Progenitor cell of endocrine pancreas (in vitro differentiated cells): ENCODE results near the gene ADAM19. TPM values are rescaled to one million over a fixed set of nuclear protein-coding genes. Genes with fewer than 3 reads are reported as not detected.
"Not testable (repeated sequence)": the region's sequence is repeated elsewhere in the genome, so short reads cannot be mapped to it uniquely, and the experiment has no call there.

ENCODE experiments used
- DNase-seq: peaks from one replicate; pipeline ENCODE4 v3.0.0; 2021; ENCODE audit warnings: low spot score; ENCODE audit not compliant: unreplicated experiment
- H3K27ac Mint-ChIP-seq: 2 replicates; pipeline ENCODE4 v1.8.0; 2021; ENCODE audit warnings: mild to moderate bottlenecking, moderate library complexity, mixed read lengths
- H3K27me3 Mint-ChIP-seq: 2 replicates; pipeline ENCODE4 v1.8.0; 2021; ENCODE audit warnings: mixed read lengths
- H3K36me3 Mint-ChIP-seq: 2 replicates; pipeline ENCODE4 v1.8.0; 2022; ENCODE audit warnings: mixed read lengths; ENCODE audit not compliant: insufficient read depth
- H3K4me1 Mint-ChIP-seq: 2 replicates; pipeline ENCODE4 v1.8.0; 2021; ENCODE audit warnings: low read depth, mixed read lengths
- H3K4me3 Mint-ChIP-seq: 2 replicates; pipeline ENCODE4 v1.8.0; 2021; ENCODE audit warnings: low read depth, mild to moderate bottlenecking, moderate library complexity, mixed read lengths
- H3K9me3 Mint-ChIP-seq: 2 replicates; pipeline ENCODE4 v1.8.0; 2021; ENCODE audit warnings: low read depth, mixed read lengths
- total RNA-seq: library from RNA; stranded (reverse); gene quantifications from 2 replicates; pipeline ENCODE4 v1.2.1, GENCODE V29; 2021
- TF ChIP-seq, protein P1 (sequence below): fragments of 200-600 bp; sonication (generic); IDR thresholded peaks from one replicate; pipeline ENCODE4 v1.5.0; 2021; ENCODE audit warnings: antibody characterized with exemption, mild to moderate bottlenecking; ENCODE audit not compliant: unreplicated experiment

The ADAM19 gene
- total RNA-seq, 1 donor from 2014 or later: 13.4 TPM

DNA sequence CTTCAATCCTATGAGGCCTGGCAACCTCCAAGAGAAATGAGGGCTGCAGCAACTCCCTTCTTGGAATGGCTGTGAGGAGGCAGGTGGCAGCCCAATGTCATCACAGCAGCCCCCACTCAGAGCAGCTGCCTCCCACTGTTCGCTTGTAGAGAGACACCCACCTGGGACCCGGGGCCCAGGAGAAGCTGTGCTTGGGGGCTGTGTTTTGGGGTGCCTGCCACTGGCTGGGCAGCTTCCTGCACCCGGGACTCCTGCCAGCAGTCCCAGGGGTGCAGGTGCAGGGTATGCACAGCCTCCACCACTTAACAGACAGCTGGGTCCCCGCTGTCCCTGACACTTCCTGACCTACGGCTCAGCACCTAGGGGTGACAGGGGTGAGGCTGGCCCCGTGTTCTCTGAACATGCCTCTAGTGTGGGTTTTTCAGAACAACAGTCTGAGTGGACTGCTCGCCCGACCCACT is 89.3 kb downstream of the ADAM19 start:
- Mint-ChIP-seq H3K4me1 (no peaks in the 10 kb centered on the region), H3K36me3 (peaks cover 6% of the 10 kb centered on the region), H3K27ac (no peak overlapping the region), H3K4me3 (no peak overlapping the region), H3K27me3 (no peaks in the 10 kb centered on the region), H3K9me3 (no peaks in the 10 kb centered on the region)
- TF ChIP-seq, protein P1, sequence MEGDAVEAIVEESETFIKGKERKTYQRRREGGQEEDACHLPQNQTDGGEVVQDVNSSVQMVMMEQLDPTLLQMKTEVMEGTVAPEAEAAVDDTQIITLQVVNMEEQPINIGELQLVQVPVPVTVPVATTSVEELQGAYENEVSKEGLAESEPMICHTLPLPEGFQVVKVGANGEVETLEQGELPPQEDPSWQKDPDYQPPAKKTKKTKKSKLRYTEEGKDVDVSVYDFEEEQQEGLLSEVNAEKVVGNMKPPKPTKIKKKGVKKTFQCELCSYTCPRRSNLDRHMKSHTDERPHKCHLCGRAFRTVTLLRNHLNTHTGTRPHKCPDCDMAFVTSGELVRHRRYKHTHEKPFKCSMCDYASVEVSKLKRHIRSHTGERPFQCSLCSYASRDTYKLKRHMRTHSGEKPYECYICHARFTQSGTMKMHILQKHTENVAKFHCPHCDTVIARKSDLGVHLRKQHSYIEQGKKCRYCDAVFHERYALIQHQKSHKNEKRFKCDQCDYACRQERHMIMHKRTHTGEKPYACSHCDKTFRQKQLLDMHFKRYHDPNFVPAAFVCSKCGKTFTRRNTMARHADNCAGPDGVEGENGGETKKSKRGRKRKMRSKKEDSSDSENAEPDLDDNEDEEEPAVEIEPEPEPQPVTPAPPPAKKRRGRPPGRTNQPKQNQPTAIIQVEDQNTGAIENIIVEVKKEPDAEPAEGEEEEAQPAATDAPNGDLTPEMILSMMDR: no peak
- DNase-seq: no peak

DNA sequence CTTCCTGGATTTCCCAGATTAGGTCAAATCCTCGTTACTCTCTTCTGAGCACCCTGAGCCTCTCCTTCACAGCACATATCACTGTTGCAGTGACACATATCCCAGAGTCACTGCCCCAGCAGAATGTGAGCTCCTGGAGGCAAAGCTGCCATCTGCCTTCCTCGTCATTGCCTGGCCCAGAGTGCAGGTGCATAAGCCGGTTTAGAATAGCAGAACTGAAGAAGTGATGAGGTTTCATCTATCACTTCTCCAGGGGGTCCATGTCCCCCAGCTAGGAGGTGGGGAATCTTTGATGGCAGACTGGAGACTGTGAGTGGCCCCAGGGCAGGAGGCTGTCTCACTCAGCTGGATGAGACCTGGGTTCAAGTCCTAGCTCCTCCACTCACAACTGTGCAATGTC is 89.8 kb downstream of the ADAM19 start:
- peaks cover 6% of the 10 kb centered on the region for H3K36me3 Mint-ChIP-seq
- no peaks in the 10 kb centered on the region for H3K4me1 Mint-ChIP-seq

DNA sequence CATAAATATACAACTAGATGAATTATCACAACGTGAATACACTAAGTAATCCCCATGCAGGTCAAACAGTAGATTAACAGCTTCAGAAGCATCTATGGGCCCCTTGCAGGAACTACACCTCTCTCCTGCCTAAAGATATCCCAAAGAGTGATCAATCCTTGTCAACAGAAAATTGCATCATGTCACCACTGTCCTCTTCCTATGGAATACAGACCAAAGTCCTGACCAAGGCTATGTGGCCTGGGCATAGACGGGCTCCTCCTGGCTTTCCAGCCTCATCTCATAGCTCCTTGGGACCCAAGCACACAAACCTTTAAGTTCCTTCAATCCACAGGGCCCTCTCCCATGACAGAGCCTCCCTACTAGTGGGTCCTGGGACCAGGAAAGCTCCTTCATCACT is 90.2 kb downstream of the ADAM19 start:
- Mint-ChIP-seq H3K27ac (no peak overlapping the region), H3K4me1 (no peaks in the 10 kb centered on the region), H3K27me3 (no peaks in the 10 kb centered on the region), H3K4me3 (no peak overlapping the region), H3K9me3 (no peaks in the 10 kb centered on the region), H3K36me3 (peaks cover 6% of the 10 kb centered on the region)
- DNase-seq: no peak
- TF ChIP-seq, protein P1: no peak

More for the DNA sequence above, 89.8 kb downstream of the ADAM19 start:
- Mint-ChIP-seq H3K27ac (no peak overlapping the region), H3K9me3 (no peaks in the 10 kb centered on the region), H3K27me3 (no peaks in the 10 kb centered on the region), H3K4me3 (no peak overlapping the region)
- TF ChIP-seq, protein P1: no peak
- DNase-seq: no peak

DNA sequence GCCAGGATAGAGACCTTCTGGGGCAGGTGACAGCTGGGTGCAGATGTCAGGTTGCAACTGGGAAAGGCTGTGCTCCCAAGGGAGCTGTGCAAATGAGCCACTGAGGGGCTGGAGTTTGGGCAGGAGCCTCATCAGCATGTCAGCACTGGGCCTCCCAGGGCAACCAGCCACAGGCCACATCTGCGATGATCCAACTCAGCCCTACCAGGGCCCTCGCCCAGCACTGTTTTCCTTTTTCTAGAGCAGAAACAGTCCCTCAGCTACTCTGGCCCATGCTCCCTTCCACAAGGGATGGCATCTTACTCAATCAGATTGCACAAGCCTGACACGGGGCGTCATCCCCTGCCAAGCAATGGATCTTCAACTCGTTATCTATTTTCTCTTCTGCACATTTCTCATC is 90.8 kb downstream of the ADAM19 start:
- Mint-ChIP-seq H3K4me1 (no peaks in the 10 kb centered on the region), H3K4me3 (no peak overlapping the region), H3K9me3 (no peaks in the 10 kb centered on the region), H3K27me3 (no peaks in the 10 kb centered on the region), H3K27ac (no peak overlapping the region), H3K36me3 (peaks cover 6% of the 10 kb centered on the region)
- TF ChIP-seq, protein P1: no peak
- no peak for DNase-seq

DNA sequence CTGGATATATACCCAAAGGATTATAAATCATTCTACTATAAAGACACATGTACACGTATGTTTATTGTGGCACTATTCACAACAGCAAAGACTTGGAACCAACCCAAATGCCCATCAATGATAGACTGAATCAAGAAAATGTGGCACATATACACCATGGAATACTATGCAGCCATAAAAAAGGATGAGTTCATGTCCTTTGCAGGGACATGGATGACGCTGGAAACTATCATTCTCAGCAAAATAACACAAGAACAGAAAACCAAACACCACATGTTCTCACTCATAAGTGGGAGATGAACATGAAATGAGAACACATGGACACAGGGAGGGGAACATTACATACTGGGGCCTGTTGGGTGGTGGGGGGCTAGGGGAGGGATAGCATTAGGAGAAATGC is 92.9 kb downstream of the ADAM19 start:
- not testable (repeated sequence) for H3K4me3 Mint-ChIP-seq, H3K36me3 Mint-ChIP-seq, H3K27ac Mint-ChIP-seq, H3K9me3 Mint-ChIP-seq, H3K4me1 Mint-ChIP-seq, H3K27me3 Mint-ChIP-seq, DNase-seq

DNA sequence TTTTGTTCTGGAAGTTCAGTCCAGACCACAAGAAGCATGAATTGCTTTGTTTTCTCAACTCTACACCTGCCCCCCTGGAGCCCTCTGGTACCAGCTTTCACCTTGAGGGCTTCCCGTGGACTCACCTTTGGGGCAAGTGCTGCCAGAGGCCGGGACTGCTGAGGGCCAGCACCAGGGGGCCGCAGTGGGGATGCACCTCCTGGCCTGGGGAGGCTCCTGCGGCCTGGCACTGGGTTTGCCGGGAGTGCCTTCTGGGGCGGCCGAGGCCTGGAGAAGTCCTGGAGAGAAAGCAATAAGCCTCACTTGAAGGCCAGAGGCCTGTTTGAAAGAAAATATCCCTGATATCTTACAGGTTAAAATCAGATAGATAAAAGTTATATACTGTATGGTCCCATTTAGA is 93.9 kb downstream of the ADAM19 start:
- no peaks in the 10 kb centered on the region for H3K9me3 Mint-ChIP-seq
- no peaks in the 10 kb centered on the region for H3K27me3 Mint-ChIP-seq
- H3K36me3 Mint-ChIP-seq: peaks cover 4% of the 10 kb centered on the region
- DNase-seq: no peak
- H3K4me3 Mint-ChIP-seq: no peak overlapping the region
- TF ChIP-seq, protein P1: no peak
- H3K4me1 Mint-ChIP-seq: peaks cover 14% of the 10 kb centered on the region
- H3K27ac Mint-ChIP-seq: no peak overlapping the region
